Neural cell (in vitro differentiated cells): Measurements from ENCODE around the gene FYN. TPM values are rescaled to one million over a fixed set of nuclear protein-coding genes. Genes with fewer than 3 reads are reported as not detected.

Experiments used
- H2AFZ ChIP-seq: fragments of 200-600, 300-800 bp; sonication (generic), shearing (Covaris generic); 2 replicates; pipeline ENCODE4 v1.6.0; 2014; ENCODE audit warnings: low read depth, mild to moderate bottlenecking, antibody characterized with exemption, low read length, moderate library complexity
- H3F3A ChIP-seq: fragments of 200-600 bp; shearing (Covaris generic); 2 replicates; pipeline ENCODE4 v1.6.1; 2016; ENCODE audit warnings: mild to moderate bottlenecking, moderate library complexity, mixed read lengths, antibody characterized with exemption, low read length; ENCODE audit not compliant: insufficient read depth, poor library complexity, severe bottlenecking
- H3K27ac ChIP-seq: fragments of 200-600, 300-800 bp; sonication (generic), shearing (Covaris generic); 2 replicates; pipeline ENCODE4 v1.5.1; 2014; ENCODE audit warnings: mild to moderate bottlenecking, low read length, moderate library complexity
- H3K27me3 ChIP-seq: fragments of 300-800, 200-600 bp; sonication (generic), shearing (Covaris generic); 2 replicates; pipeline ENCODE4 v1.6.0; 2014; ENCODE audit warnings: mild to moderate bottlenecking, low read depth, low read length, moderate library complexity; ENCODE audit not compliant: insufficient read depth
- H3K36me3 ChIP-seq: fragments of 300-800, 200-600 bp; sonication (generic), shearing (Covaris generic); 2 replicates; pipeline ENCODE4 v1.5.1; 2014; ENCODE audit warnings: mild to moderate bottlenecking, antibody characterized with exemption, low read length, moderate library complexity; ENCODE audit not compliant: insufficient read depth
- H3K4me2 ChIP-seq: fragments of 300-800, 200-600 bp; sonication (generic), shearing (Covaris generic); 2 replicates; pipeline ENCODE4 v1.6.0; 2014; ENCODE audit warnings: mild to moderate bottlenecking, low read length
- H3K4me3 ChIP-seq: fragments of 300-800, 200-600 bp; sonication (generic), shearing (Covaris generic); 2 replicates; pipeline ENCODE4 v1.5.1; 2014; ENCODE audit warnings: mild to moderate bottlenecking, low read length, moderate library complexity
- H3K79me2 ChIP-seq: fragments of 200-600 bp; shearing (Covaris generic); replicated peaks from 2 replicates; pipeline ENCODE4 v1.6.0; 2014; ENCODE audit warnings: mild to moderate bottlenecking, low read length, moderate library complexity; ENCODE audit not compliant: insufficient read depth
- H3K9ac ChIP-seq: fragments of 300-800, 200-600 bp; sonication (generic), shearing (Covaris generic); 2 replicates; pipeline ENCODE4 v1.6.1; 2016; ENCODE audit warnings: mild to moderate bottlenecking, low read length, mixed read lengths
- H3K9me2 ChIP-seq: fragments of 200-600 bp; shearing (Covaris generic); 2 replicates; pipeline ENCODE4 v1.6.1; 2016; ENCODE audit warnings: mild to moderate bottlenecking, low read length, mixed read lengths; ENCODE audit not compliant: insufficient read depth
- H3K9me3 ChIP-seq: fragments of 200-600, 300-800 bp; sonication (generic), shearing (Covaris generic); 2 replicates; pipeline ENCODE4 v1.6.1; 2016; ENCODE audit warnings: mild to moderate bottlenecking, mixed run types, low read length, moderate library complexity, mixed read lengths
- H4K20me1 ChIP-seq: fragments of 200-600 bp; shearing (Covaris generic); 2 replicates; pipeline ENCODE4 v1.6.1; 2016; ENCODE audit warnings: mild to moderate bottlenecking, mixed run types; ENCODE audit not compliant: insufficient read depth
- CTCF ChIP-seq: fragments of 450-650 bp; IDR thresholded peaks from 2 replicates; pipeline ENCODE4 v1.5.1; 2014; ENCODE audit warnings: antibody characterized with exemption, mild to moderate bottlenecking, moderate library complexity; ENCODE audit not compliant: poor library complexity, severe bottlenecking
- EP300 ChIP-seq: fragments of 450-650 bp; conservative IDR thresholded peaks from 2 replicates; pipeline ENCODE4 v1.6.1; 2014; ENCODE audit warnings: antibody characterized with exemption, mild to moderate bottlenecking, moderate library complexity; ENCODE audit not compliant: poor library complexity, severe bottlenecking
- EZH2 ChIP-seq: fragments of 200-600, 300-800 bp; shearing (Covaris generic), sonication (generic); IDR thresholded peaks from 2 replicates; pipeline ENCODE4 v1.6.1; 2014; ENCODE audit warnings: antibody characterized with exemption, low read length, borderline replicate concordance, mild to moderate bottlenecking; ENCODE audit not compliant: insufficient read depth, poor library complexity, severe bottlenecking
- MXI1 ChIP-seq: fragments of 450-650 bp; conservative IDR thresholded peaks from 2 replicates; pipeline ENCODE4 v1.6.1; 2014; ENCODE audit warnings: antibody characterized with exemption, mild to moderate bottlenecking; ENCODE audit not compliant: poor library complexity, severe bottlenecking
- POLR2AphosphoS5 ChIP-seq: IDR thresholded peaks from 2 replicates; pipeline ENCODE4 v1.6.1; 2012
- RAD21 ChIP-seq: fragments of 450-650 bp; conservative IDR thresholded peaks from 2 replicates; pipeline ENCODE4 v1.6.1; 2014; ENCODE audit warnings: antibody characterized with exemption, mild to moderate bottlenecking, moderate library complexity
- REST ChIP-seq: IDR thresholded peaks from 2 replicates; pipeline ENCODE4 v1.6.1; 2012; ENCODE audit warnings: borderline replicate concordance
- SMC3 ChIP-seq: fragments of 450-650 bp; conservative IDR thresholded peaks from 2 replicates; pipeline ENCODE4 v1.6.1; 2014; ENCODE audit warnings: antibody characterized with exemption, mild to moderate bottlenecking, moderate library complexity; ENCODE audit not compliant: poor library complexity
- TAF1 ChIP-seq: IDR thresholded peaks from 2 replicates; pipeline ENCODE4 v1.6.1; 2012; ENCODE audit warnings: low read depth
- polyA plus RNA-seq: library from polyadenylated mRNA; depleted of rRNA; stranded (reverse); fragments of >200 nt; gene quantifications from 2 replicates; pipeline ENCODE4 v1.2.3, GENCODE V29; 2014

Gene FYN
- polyA plus RNA-seq, 1 donor from 2014 or later: 277 TPM

DNA sequence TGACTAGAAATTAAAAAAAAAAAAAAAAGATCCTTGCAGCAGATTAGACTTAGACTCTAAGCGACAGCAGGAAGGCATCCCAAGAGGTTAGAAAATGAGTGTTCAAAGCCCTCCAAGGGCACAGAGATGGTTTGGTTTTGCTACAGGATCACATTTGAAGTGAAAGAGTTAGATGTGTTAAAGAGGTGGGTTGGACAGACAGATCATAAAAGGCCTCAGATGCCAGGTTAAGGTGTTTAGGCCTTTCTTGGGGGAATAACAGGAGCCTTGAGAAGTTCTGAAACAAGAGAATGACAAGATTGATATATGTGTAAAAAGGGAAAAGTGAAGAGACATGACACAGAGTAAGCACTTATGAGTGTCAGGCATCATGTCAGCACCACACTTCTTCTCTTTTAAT is 107.5 kb downstream of the FYN start:
- Histone ChIP-seq H3K9ac (no peak overlapping the region), H3K9me3 (no peaks in the 10 kb centered on the region), H3F3A (no peaks in the 10 kb centered on the region), H3K4me2 (no peak overlapping the region), H3K27me3 (no peaks in the 10 kb centered on the region), H3K36me3 (no peaks in the 10 kb centered on the region), H3K9me2 (no peaks in the 10 kb centered on the region), H3K4me3 (no peak overlapping the region), H3K27ac (no peak overlapping the region), H2AFZ (no peak overlapping the region), H4K20me1 (no peaks in the 10 kb centered on the region), H3K79me2 (peaks cover 24% of the 10 kb centered on the region)
- TF ChIP-seq SMC3 (no peak), EP300 (no peak), EZH2 (no peak), REST (no peak), CTCF (no peak), MXI1 (no peak), TAF1 (no peak), POLR2AphosphoS5 (no peak), RAD21 (no peak)

DNA sequence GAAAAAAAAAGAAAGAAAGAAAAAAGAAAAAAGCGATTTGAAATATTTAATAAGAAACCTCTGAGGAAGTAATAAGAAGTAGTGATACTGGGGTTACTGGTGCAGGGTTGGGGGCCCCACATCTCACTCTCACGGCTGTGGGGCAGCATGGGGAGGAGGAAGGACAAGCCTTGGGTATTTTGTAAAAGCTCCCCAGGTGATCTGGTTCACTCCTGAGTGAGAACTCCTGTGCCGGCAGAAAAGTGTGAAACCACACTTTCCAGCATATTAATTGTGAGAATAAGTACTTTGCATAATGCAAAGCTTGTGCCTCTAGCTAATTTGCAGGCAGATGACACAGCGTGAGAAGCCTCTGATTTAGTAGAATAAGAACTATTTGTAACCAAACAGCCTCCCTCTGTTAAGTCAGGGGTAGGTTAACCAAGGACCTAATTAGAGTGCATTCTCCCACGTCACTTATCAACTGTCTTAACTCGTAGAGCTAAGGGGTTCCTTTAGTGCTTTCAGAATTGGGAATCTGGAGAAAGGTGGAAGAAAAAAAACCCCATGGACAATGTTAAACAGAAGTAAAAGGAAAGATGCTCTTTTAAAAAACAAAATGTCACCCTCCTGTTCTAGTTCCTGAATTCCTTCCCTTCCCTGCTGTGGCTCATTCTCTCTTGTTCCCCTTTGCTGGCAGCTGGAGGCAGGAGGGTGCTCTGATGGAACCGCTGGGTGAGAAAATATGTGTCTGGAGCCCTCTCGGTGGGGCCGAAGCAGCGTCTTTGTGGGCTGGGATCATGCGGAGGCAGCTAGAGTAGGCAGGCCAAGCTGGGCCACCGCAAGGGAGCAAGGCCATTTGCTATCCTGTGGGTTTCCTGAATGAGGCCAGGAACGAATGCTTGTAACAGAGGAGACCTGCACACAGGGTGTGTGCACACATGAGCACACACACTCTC is 108.7 kb downstream of the FYN start:
- no peaks in the 10 kb centered on the region for H4K20me1 ChIP-seq

More for the DNA sequence above, 108.7 kb downstream of the FYN start:
- H3K27ac ChIP-seq: no peak overlapping the region
- no peak overlapping the region for H2AFZ ChIP-seq
- no peak overlapping the region for H3K9ac ChIP-seq
- no peaks in the 10 kb centered on the region for H3K9me3 ChIP-seq
- peaks cover 24% of the 10 kb centered on the region for H3K79me2 ChIP-seq
- H3K4me2 ChIP-seq: no peak overlapping the region
- H3K36me3 ChIP-seq: no peaks in the 10 kb centered on the region
- no peak overlapping the region for H3K4me3 ChIP-seq
- H3K27me3 ChIP-seq: no peaks in the 10 kb centered on the region
- H3K9me2 ChIP-seq: no peaks in the 10 kb centered on the region
- TF ChIP-seq TAF1 (no peak), POLR2AphosphoS5 (no peak), REST (no peak)
- H3F3A ChIP-seq: no peaks in the 10 kb centered on the region
